ENCODE measurements around the gene ZACN. TPM values are rescaled to one million over a fixed set of nuclear protein-coding genes. Genes with fewer than 3 reads are reported as not detected.

ZACN gene
- polyA plus RNA-seq, 1 of the 3 experiments (the other 2 are of a cell fraction): not detected

DNA sequence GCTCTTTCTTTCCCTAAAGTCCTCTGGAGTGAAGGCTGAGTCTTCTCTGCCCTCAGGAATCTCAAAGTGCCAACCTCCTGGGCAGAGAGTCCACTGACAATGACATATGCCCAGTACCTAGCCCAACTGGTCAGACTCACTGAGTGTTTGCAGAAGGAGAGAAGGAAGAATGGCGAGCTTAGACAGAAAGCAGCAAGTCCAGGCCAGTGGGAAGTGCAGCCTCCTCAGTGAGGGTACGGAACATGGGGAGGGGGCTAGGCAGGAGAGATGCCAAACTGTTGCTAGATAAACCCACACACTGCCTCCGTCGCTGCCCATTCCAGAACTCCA, 23.9 kb downstream of the ZACN start:
- H3K9me2 ChIP-seq: no peaks in the 10 kb centered on the region
- H3K27ac ChIP-seq (ENCODE audit: low read depth in 2 of 2, low read length in 1 of 2): peak overlapping the region; percentile 71 to 87; a peak in 3 of 4 replicates
- peak overlapping the region; percentile 86 for H3K9ac ChIP-seq
- no peaks in the 10 kb centered on the region for H3K27me3 ChIP-seq (ENCODE audit: insufficient read depth)
- TF ChIP-seq TCF12 (IDR thresholded peaks at IDR 0.05) (no peak), FOSL2 (IDR thresholded peaks at IDR 0.05; ENCODE audit: borderline replicate concordance, low read depth) (no peak), RAD21 (IDR thresholded peaks at IDR 0.05; ENCODE audit: low read length) (no peak), MXI1 (IDR thresholded peaks at IDR 0.05; ENCODE audit: low read depth, low read length) (no peak; the same call in 1 of the 2 replicates)
- TF ChIP-seq, protein P1, sequence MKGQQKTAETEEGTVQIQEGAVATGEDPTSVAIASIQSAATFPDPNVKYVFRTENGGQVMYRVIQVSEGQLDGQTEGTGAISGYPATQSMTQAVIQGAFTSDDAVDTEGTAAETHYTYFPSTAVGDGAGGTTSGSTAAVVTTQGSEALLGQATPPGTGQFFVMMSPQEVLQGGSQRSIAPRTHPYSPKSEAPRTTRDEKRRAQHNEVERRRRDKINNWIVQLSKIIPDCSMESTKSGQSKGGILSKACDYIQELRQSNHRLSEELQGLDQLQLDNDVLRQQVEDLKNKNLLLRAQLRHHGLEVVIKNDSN (IDR thresholded peaks at IDR 0.05; ENCODE audit: borderline replicate concordance, low read depth): no peak
- no peak for DNase-seq
- ChIA-PET POLR2A (interaction anchor here (0.6 to 1.3 kb wide), 5 partner anchors 12 to 332 kb away, joined by 3 to 7 read pairs (median 3); no protein-coding TSS in a partner anchor), CTCF (interaction anchor here (0.6 to 7.3 kb wide), 12 partner anchors 9 to 198 kb away, joined by 3 to 53 read pairs (median 6); partner anchors contain the start of genes MRPL38 and ZACN)
- H4K20me1 ChIP-seq (ENCODE audit: insufficient read depth): no peaks in the 10 kb centered on the region
- H3K4me2 ChIP-seq: peak overlapping the region; percentile 98
- H3K36me3 ChIP-seq (replicated peaks in 1 of 2; ENCODE audit: control insufficient read depth in 1 of 2, insufficient read depth in 2 of 2, low read length in 1 of 2): peaks cover 18 to 45% of the 10 kb centered on the region in 2 experiments
- H3K4me3 ChIP-seq (ENCODE audit: low read depth in 2 of 2, low read length in 1 of 2): peak overlapping the region; percentile 68 to 95
- peaks cover 27% of the 10 kb centered on the region for H3K79me2 ChIP-seq (ENCODE audit: insufficient read depth)
- H2AFZ ChIP-seq (ENCODE audit: low read depth): peak overlapping the region; percentile 94
- 4% methylated on average over 4 of the region's 4 CpGs for WGBS (ENCODE audit: low lambda C conversion rate)
- peaks cover 3 to 15% of the 10 kb centered on the region in 2 experiments; a peak in 2 of 4 replicates for H3K4me1 ChIP-seq (ENCODE audit: control insufficient read depth in 1 of 2, insufficient read depth in 2 of 2, low read depth in 1 of 2, low read length in 1 of 2)
- H3K9me3 ChIP-seq: no peaks in the 10 kb centered on the region
- peaks cover 12% of the 10 kb centered on the region for H3F3A ChIP-seq (replicated peaks; ENCODE audit: insufficient read depth)

GRCh38 chr17:76103274-76104139, 24.5 kb downstream of the ZACN start, which contains the start of gene EXOC7:
Gene EXOC7, minus strand, starts transcription at chr17:76103787. Its CDS starts 95 bp downstream, at chr17:76103692.
- Histone ChIP-seq H3K4me1 (ENCODE audit: control insufficient read depth in 1 of 2, insufficient read depth in 2 of 2, low read depth in 1 of 2, low read length in 1 of 2) (peaks cover 3 to 15% of the 10 kb centered on the region in 2 experiments; a peak in 2 of 4 replicates), H3K4me2 (peak within 1 kb of the TSS; percentile 98), H3K9me2 (no peaks in the 10 kb centered on the region), H4K20me1 (ENCODE audit: insufficient read depth) (no peaks in the 10 kb centered on the region), H2AFZ (ENCODE audit: low read depth) (peak within 1 kb of the TSS; percentile 94), H3K4me3 (ENCODE audit: low read depth in 2 of 2, low read length in 1 of 2) (peak within 1 kb of the TSS; percentile 68 to 95), H3K9me3 (no peaks in the 10 kb centered on the region), H3K9ac (peak within 1 kb of the TSS; percentile 86), H3K79me2 (ENCODE audit: insufficient read depth) (peaks cover 27% of the 10 kb centered on the region), H3K27me3 (ENCODE audit: insufficient read depth) (no peaks in the 10 kb centered on the region), H3F3A (replicated peaks; ENCODE audit: insufficient read depth) (peaks cover 12% of the 10 kb centered on the region), H3K36me3 (replicated peaks in 1 of 2; ENCODE audit: control insufficient read depth in 1 of 2, insufficient read depth in 2 of 2, low read length in 1 of 2) (peaks cover 18 to 41% of the 10 kb centered on the region in 2 experiments), H3K27ac (ENCODE audit: low read depth in 2 of 2, low read length in 1 of 2) (peak within 1 kb of the TSS; percentile 71 to 87)
- TF ChIP-seq RXRA (IDR thresholded peaks at IDR 0.05; ENCODE audit: borderline replicate concordance, low read depth): no peak
- peak; percentile 97 for TF ChIP-seq YY1 (IDR thresholded peaks at IDR 0.05; ENCODE audit: low read depth)
- TF ChIP-seq SIN3A (IDR thresholded peaks at IDR 0.05; ENCODE audit: borderline replicate concordance, low read depth, low read length): peak; percentile 75; the same call in 1 of the 2 replicates
- TF ChIP-seq CHD2 (IDR thresholded peaks at IDR 0.05; ENCODE audit: low read length, partially characterized antibody): no peak
- peak; percentile 75 for TF ChIP-seq NRF1 (IDR thresholded peaks at IDR 0.05; ENCODE audit: low read depth, low read length)
- TF ChIP-seq, protein P2, sequence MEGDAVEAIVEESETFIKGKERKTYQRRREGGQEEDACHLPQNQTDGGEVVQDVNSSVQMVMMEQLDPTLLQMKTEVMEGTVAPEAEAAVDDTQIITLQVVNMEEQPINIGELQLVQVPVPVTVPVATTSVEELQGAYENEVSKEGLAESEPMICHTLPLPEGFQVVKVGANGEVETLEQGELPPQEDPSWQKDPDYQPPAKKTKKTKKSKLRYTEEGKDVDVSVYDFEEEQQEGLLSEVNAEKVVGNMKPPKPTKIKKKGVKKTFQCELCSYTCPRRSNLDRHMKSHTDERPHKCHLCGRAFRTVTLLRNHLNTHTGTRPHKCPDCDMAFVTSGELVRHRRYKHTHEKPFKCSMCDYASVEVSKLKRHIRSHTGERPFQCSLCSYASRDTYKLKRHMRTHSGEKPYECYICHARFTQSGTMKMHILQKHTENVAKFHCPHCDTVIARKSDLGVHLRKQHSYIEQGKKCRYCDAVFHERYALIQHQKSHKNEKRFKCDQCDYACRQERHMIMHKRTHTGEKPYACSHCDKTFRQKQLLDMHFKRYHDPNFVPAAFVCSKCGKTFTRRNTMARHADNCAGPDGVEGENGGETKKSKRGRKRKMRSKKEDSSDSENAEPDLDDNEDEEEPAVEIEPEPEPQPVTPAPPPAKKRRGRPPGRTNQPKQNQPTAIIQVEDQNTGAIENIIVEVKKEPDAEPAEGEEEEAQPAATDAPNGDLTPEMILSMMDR (IDR thresholded peaks at IDR 0.05): peak; percentile 13; the same call in 1 of the 2 replicates
- peak; percentile 67 for TF ChIP-seq ELF1 (IDR thresholded peaks at IDR 0.05)
- TF ChIP-seq IRF3 (IDR thresholded peaks at IDR 0.05; ENCODE audit: low read depth, low read length): no peak
- TF ChIP-seq MXI1 (IDR thresholded peaks at IDR 0.05; ENCODE audit: low read depth, low read length): 0 out of 2 replicates have a peak, but pooled peaks have one; percentile 56
- no peak for TF ChIP-seq EP300 (IDR thresholded peaks at IDR 0.05; ENCODE audit: borderline replicate concordance in 1 of 2, low read depth in 1 of 2, low read length in 1 of 2)
- TF ChIP-seq TAF1 (IDR thresholded peaks at IDR 0.05; ENCODE audit: borderline replicate concordance, low read depth, low read length): peak; percentile 85
- TF ChIP-seq GABPA (IDR thresholded peaks at IDR 0.05; ENCODE audit: low read depth): peak; percentile 79
- TF ChIP-seq, protein P1 (IDR thresholded peaks at IDR 0.05; ENCODE audit: borderline replicate concordance, low read depth): no peak
- peak; percentile 98 for TF ChIP-seq POLR2AphosphoS5 (IDR thresholded peaks at IDR 0.05; ENCODE audit: low read depth, low read length)
- TF ChIP-seq, protein P3, sequence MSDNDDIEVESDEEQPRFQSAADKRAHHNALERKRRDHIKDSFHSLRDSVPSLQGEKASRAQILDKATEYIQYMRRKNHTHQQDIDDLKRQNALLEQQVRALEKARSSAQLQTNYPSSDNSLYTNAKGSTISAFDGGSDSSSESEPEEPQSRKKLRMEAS (IDR thresholded peaks at IDR 0.05; ENCODE audit: low read depth): peak; percentile 92
- TF ChIP-seq RAD21 (IDR thresholded peaks at IDR 0.05; ENCODE audit: low read length): no peak
- no peak for TF ChIP-seq TCF12 (IDR thresholded peaks at IDR 0.05)
- no peak for TF ChIP-seq EZH2phosphoT487 (IDR thresholded peaks at IDR 0.05; ENCODE audit: borderline replicate concordance, low read depth)
- CTCF ChIA-PET: interaction anchor here (0.6 to 7.3 kb wide), 18 partner anchors 10 to 301 kb away, joined by 3 to 53 read pairs (median 4); partner anchors contain the start of genes MRPL38 and ZACN
- DNase-seq: peak; percentile 100
- POLR2A ChIA-PET: interaction anchor here (0.6 to 1.6 kb wide), 10 partner anchors 11 to 331 kb away, joined by 3 to 7 read pairs (median 3); no protein-coding TSS in a partner anchor
- WGBS (ENCODE audit: low lambda C conversion rate): 7% methylated on average over 46 of the region's 55 CpGs
